HG02973 (cell line): ENCODE data around the gene PHC1.
"Not testable (repeated sequence)": the region's sequence is repeated elsewhere in the genome, so short reads cannot be mapped to it uniquely, and the experiment has no call there.

ENCODE experiments used
- ATAC-seq: cut with Tn5 transposase; IDR thresholded peaks from one replicate; pipeline ENCODE4 v1.9.1; 2021; ENCODE audit warnings: moderate library complexity; ENCODE audit not compliant: unreplicated experiment

The PHC1 gene

DNA sequence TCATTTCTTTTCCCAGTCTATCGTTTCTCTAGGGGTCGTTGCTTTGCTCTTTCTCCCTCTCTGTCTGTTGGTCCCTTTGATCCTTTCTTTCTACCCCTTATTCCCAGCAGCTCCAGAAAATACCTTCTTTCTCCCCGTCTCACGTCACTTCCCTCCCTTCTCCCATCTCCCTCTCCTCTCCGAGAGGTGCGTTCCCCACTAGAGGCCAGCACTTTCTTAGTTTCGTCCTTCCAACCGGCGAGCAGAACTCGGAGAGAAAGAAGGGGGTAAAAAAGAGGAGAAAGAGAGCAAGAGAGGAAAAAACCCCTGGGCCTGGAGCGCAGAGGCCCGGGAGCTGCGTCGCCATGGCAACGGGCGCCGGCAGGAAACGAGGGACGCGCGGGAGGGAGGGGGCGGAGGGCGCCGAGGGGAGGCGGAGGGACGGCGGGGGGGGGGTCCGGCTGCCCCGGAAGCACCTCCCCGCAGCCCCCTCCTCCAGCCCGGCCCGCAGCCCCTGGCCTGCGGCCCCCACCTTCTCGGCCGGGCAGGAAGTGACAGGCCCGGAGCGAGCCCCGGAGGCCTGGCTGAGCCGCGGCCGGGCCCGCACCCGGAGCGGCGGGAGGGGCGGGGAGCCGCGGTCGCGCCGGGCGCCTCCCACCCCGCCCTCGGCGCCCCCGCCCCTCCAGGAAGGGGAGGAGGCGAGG is at the start of gene PHC1:
TSS of gene PHC1 (plus strand) at position 477 of the 683 bp plus-strand sequence. CDS start 3,169 bp downstream, outside the sequence.
- ATAC-seq, result peak; percentile 50

DNA sequence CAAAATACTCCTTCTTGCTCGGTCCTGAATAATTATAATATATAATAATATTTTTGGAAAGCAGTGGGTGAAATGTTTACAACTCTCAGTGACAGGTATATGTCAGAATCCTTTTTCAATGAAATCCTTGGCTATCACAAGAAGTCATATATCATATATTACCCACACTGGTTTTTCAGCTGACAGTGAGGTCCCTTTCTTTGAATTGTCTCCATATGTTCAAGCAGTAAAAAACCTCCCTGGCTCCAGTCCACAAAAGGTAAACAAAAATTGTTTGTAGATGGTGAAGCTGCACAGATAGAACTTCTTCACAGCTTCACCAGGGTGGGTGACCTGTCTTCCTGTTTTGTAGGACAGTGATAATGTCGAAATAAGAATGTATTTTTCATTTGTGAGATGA is 47.9 kb upstream of the PHC1 start:
- no peak for ATAC-seq

DNA sequence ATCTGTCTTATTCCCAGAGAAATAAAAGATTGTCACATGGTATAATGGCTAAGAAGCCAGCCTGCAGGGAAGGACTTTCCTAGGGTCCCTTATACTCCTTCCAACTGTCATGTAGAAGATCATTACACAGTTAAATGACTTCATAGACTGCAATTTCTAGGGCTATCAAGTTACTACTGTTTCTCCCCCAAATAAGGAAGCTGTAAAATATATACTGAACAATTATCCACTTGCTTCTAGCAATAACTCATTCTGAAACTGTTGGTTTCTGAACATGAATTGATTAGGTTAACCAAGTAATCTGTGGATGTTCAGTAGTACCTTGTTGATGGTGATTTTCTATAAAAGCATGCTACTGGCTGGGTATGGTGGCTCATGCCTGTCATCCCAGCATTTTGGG is 47.3 kb upstream of the PHC1 start:
- no peak for ATAC-seq

- ATAC-seq, result no peak
These were observed 46.5 kb upstream of the PHC1 start for GRCh38 chr12:8867786-8868185.

DNA sequence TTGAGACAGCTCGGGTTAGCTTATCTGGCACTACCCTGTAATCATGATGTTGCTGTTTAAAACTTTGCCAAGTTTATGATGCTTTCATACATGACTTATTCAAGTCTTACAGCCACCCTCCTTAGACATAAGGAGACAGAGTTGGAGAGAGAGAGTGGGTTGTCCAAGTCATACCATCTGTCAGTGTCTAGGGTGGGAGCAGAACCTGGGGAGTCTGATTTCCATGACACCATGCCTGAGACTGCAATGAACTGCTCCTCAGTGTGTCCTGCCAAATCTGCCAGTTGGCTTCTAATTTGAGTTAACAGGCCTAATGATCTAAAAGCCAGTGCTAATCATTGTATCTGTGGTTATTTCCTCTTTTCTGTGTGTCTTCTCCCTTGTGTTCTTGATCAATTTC is 43.7 kb upstream of the PHC1 start:
- ATAC-seq, result no peak

DNA sequence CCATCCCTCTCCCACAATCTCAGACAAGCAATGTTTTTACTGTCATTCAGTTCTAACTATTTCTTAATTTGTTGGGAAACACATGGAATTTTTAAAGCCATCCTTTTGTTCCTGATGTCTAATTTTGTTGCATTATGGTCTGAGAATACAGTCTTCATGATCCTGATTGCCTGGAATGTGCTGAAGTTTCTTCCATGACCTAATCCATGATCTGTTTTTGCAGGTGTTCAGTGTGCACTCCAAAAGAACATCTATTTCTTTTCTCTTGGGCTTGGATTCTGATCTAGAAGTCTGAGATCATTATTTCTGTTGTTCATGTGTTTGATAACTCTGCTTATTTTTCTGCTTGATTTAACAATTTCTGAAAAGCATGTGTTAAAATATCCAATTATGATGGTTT is 43.2 kb upstream of the PHC1 start:
- no peak for ATAC-seq

- no peak for ATAC-seq
These were observed 37.4 kb upstream of the PHC1 start for GRCh38 chr12:8876887-8877286.

DNA sequence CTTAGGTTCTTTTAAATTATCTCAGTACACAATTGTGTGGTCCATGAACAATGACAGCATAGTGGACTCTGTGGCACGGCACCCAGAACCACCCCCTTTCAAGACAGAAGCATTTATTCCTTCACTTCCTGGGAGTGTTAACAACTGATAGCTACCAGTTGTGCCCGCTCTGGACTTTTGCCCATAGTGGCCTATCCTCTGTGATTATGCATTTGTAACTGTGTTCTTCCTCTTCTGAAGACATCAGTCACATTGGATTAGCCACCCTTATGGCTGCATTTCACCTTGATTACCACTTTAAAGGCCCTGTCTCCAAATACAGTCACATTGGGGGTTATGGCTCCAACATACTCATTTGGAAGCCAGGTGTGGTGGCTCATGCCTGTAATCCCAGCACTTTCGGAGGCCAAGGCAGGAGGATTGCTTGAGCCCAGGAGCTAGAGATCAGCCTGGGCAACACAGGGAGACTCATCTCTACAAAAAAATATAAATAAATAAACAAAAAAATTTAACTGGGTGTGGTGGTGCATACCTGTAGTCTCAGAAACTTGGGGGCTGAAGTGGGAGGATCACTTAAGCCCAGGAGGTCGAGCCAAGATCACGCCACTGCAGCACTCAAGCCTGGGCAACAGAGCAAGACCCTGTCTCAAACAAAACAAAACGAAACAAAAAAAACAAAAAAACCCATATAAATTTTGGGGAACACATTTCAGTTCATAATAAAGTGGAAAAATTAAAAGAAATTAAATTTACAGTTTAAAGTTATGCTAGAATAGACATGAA is 27.6 kb upstream of the PHC1 start:
- ATAC-seq, result no peak

DNA sequence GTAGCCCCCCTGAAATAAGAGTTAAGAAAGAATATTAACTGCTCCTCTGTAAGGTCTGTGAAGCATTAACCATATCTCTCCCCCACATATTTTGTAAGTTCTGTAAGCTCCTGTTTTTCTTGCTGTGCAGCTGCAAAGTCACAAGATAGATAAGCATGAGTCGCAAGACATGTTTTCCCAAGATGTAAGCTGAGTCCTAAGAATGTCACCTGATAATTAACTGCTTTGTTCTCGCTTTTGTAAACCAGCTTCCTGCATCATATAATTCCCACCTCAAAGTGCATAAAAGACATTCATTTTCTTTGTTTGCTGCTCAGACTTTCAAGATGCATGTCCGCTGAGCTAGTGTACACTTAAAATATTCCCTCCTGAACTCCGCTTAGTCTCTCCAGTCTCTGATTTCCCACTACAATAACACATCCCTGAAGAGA is 27.0 kb upstream of the PHC1 start:
- no peak for ATAC-seq

- no peak for ATAC-seq
These were observed 23.8 kb upstream of the PHC1 start for GRCh38 chr12:8890313-8891085.

DNA sequence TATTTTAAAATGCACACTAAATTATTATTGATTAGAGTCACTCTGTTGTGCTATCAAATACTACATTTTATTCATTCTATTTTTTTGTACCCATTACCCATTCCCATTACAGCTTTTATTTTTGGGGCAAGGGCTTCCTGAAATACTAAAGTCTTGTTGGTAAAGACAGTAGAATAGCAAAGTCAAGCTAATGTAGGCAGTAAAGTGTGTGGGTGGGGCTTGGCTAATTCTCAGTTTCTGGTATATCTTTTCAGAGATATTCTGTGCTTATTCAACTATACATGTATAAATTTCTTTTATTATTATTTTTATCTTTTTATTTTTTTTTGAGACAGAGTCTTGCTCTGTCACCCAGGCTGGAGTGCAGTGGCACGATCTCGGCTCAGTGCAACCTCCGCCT is 22.3 kb upstream of the PHC1 start:
- ATAC-seq, result no peak

GRCh38 chr12:8894378-8894777 is 19.9 kb upstream of the PHC1 start:
- ATAC-seq, result no peak

GRCh38 chr12:8894986-8895385 is 19.3 kb upstream of the PHC1 start:
- no peak for ATAC-seq

GRCh38 chr12:8897081-8897480 is 17.2 kb upstream of the PHC1 start:
- ATAC-seq, result no peak

- no peak for ATAC-seq
These were observed 14.5 kb upstream of the PHC1 start for GRCh38 chr12:8899830-8900229.

- ATAC-seq, result not testable (repeated sequence)
These were observed 11.6 kb upstream of the PHC1 start for GRCh38 chr12:8902703-8903102.

DNA sequence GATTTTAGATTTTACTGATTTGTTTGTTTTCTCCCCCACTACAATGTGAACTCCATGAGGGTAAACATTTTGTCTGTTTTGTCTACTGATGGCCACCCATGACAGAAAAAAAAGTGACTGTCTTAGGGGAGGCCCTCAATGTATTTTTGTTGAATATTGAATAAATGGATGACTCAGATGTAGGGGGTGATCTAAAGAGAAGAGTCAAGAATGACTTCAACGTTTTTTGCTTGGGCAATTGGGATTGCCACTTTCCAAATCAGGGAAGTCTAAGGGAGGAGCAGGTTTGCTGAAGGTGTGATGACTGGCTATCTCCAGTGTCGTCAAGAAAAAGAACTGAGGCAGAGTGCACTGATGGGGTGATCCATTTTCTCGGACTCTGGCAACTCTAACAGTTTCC is 10.7 kb upstream of the PHC1 start:
- ATAC-seq, result no peak

DNA sequence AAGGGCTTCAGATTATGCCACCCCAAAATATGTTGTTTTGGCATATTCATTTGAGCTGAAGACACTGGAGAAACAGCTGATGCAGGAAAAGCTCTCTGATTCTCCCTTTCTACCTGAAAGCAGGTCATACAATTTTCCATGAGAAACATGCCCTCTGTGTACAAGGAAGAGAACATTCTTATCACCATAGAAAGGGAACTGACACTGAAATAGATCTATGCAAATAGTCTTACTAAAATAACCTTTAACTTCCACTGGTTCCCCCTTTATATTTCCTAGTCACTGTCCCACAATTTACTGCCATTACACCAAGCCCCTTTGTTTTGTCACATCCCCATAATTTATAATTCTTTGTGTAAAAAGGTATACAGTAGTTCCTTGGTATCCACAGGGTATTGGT is 9.6 kb upstream of the PHC1 start:
- no peak for ATAC-seq

DNA sequence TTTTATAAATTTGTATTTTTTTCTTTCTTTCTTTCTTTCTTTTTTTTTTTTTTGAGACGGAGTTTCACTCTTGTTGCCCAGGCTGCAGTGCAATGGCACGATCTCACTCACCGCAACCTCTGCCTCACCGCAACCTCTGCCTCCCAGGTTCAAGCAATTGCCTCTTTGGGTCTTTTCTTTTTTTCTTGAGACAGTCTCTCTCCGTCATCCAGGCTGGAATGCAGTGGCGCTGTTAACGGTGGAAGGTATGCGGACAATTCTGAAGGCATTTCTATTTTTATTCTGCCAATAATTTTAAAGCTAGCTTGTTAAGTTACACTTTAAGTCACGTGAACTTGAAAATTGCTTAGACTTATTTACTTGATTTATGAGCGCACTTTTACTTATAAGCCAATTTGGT is 8.8 kb upstream of the PHC1 start:
- no peak for ATAC-seq

GRCh38 chr12:8906266-8907180 is 7.8 kb upstream of the PHC1 start:
- ATAC-seq, result no peak

- ATAC-seq, result no peak
These were observed 6.8 kb upstream of the PHC1 start for GRCh38 chr12:8907513-8907912.
